WTC11 (cell line): ENCODE results near the gene SPEN.

Experiments
- CREB1 ChIP-seq: sonication (generic); formaldehyde crosslinking; IDR thresholded peaks from 2 replicates; pipeline ENCODE4 v1.8.0; 2023; ENCODE audit warnings: mild to moderate bottlenecking, missing genetic modification reagents
- CTCF ChIP-seq: fragments of 200-600 bp; IDR thresholded peaks from 2 replicates; pipeline ENCODE4 v1.8.0; 2022; ENCODE audit warnings: antibody characterized with exemption
- ELF4 ChIP-seq: sonication (generic); formaldehyde crosslinking; IDR thresholded peaks from 2 replicates; pipeline ENCODE4 v1.8.1; 2022; ENCODE audit warnings: low read depth, mild to moderate bottlenecking, moderate library complexity, missing genetic modification reagents
- GTF2I ChIP-seq: fragments of 250-450 bp; sonication (Bioruptor Pico); conservative IDR thresholded peaks from 2 replicates; pipeline ENCODE4 v1.4.0; 2021; ENCODE audit warnings: mild to moderate bottlenecking
- IRF2 ChIP-seq: sonication (generic); formaldehyde crosslinking; IDR thresholded peaks from 2 replicates; pipeline ENCODE4 v1.8.0; 2022; ENCODE audit warnings: low read depth, missing genetic modification reagents, borderline replicate concordance
- NR1H2 ChIP-seq: sonication (generic); formaldehyde crosslinking; IDR thresholded peaks from 2 replicates; pipeline ENCODE4 v1.9.0; 2021; ENCODE audit warnings: mild to moderate bottlenecking, moderate library complexity, missing genetic modification reagents
- RORB ChIP-seq: fragments of 250-450 bp; sonication (Bioruptor Pico); IDR thresholded peaks from 2 replicates; pipeline ENCODE4 v1.9.0; 2021; ENCODE audit warnings: mild to moderate bottlenecking
- TEAD4 ChIP-seq: sonication (generic); formaldehyde crosslinking; IDR thresholded peaks from 2 replicates; pipeline ENCODE4 v1.8.0; 2022; ENCODE audit warnings: mild to moderate bottlenecking, missing genetic modification reagents
- ZNF317 ChIP-seq: sonication (generic); formaldehyde crosslinking; IDR thresholded peaks from 2 replicates; pipeline ENCODE4 v1.8.1; 2023; ENCODE audit warnings: low read depth, mild to moderate bottlenecking, moderate library complexity, missing genetic modification reagents, borderline replicate concordance
- TF ChIP-seq, protein P1 (sequence below): sonication (generic); formaldehyde crosslinking; conservative IDR thresholded peaks from 2 replicates; pipeline ENCODE4 v1.8.1; 2022; ENCODE audit warnings: mild to moderate bottlenecking, missing genetic modification reagents
- TF ChIP-seq, protein P2 (sequence below): fragments of 250-450 bp; sonication (Bioruptor Pico); IDR thresholded peaks from 2 replicates; pipeline ENCODE4 v2.1.2; 2022; ENCODE audit warnings: mild to moderate bottlenecking, moderate library complexity
- TF ChIP-seq, protein P3 (sequence below): sonication (generic); formaldehyde crosslinking; IDR thresholded peaks from 2 replicates; pipeline ENCODE4 v1.8.1; 2022; ENCODE audit warnings: low read depth, mild to moderate bottlenecking, moderate library complexity, missing genetic modification reagents, borderline replicate concordance
- TF ChIP-seq, protein P4 (sequence below): sonication (generic); formaldehyde crosslinking; IDR thresholded peaks from 2 replicates; pipeline ENCODE4 v1.8.0; 2022; ENCODE audit warnings: mild to moderate bottlenecking, missing genetic modification reagents

DNA sequence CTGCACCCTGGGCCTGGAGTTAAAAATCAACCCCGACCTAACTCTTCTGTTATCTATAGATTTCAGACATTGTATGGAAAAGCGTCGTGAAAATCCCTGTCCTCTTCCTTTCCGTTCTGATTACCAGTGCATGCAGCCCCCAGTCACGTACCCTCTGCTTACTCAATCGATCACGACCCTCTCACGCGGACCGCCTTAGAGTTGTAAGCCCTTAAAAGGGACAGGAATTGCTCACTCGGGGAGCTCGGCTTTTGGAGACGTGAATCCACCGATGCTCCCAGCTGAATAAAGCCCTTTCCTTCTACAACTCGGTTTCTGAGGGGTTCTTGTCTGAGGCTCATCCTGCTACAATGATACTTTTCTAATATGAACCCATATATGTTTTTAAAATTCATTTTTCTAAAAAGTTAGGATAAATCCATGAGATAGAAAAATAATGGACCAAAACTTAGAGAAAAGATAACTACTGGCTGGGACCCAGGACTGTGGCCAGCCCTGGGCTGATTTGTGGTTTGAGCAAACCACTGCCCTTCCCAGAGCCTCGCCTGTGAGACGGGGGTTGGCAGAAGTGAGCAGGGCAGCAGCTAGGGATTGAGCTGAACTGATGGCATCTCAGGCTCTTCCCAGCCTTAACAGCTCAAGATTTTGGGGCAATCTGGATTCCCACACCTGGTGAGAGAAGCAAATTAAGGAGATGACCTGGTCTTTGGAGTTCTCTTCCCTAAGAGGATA lies 45.1 kb upstream of the SPEN start:
- TF ChIP-seq, protein P1, sequence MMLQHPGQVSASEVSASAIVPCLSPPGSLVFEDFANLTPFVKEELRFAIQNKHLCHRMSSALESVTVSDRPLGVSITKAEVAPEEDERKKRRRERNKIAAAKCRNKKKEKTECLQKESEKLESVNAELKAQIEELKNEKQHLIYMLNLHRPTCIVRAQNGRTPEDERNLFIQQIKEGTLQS (CRISPR knock-in tag), result no peak
- no peak for TF ChIP-seq CTCF
- TF ChIP-seq CREB1, result no peak
- no peak for TF ChIP-seq ELF4
- no peak for TF ChIP-seq GTF2I (CRISPR knock-in tag)
- TF ChIP-seq, protein P2, sequence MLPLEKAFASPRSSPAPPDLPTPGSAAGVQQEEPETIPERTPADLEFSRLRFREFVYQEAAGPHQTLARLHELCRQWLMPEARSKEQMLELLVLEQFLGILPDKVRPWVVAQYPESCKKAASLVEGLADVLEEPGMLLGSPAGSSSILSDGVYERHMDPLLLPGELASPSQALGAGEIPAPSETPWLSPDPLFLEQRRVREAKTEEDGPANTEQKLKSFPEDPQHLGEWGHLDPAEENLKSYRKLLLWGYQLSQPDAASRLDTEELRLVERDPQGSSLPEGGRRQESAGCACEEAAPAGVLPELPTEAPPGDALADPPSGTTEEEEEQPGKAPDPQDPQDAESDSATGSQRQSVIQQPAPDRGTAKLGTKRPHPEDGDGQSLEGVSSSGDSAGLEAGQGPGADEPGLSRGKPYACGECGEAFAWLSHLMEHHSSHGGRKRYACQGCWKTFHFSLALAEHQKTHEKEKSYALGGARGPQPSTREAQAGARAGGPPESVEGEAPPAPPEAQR (CRISPR knock-in tag), result no peak
- TF ChIP-seq RORB (CRISPR knock-in tag), result no peak
- TF ChIP-seq, protein P3, sequence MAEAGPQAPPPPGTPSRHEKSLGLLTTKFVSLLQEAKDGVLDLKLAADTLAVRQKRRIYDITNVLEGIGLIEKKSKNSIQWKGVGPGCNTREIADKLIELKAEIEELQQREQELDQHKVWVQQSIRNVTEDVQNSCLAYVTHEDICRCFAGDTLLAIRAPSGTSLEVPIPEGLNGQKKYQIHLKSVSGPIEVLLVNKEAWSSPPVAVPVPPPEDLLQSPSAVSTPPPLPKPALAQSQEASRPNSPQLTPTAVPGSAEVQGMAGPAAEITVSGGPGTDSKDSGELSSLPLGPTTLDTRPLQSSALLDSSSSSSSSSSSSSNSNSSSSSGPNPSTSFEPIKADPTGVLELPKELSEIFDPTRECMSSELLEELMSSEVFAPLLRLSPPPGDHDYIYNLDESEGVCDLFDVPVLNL (CRISPR knock-in tag), result no peak
- TF ChIP-seq TEAD4 (CRISPR knock-in tag), result no peak
- TF ChIP-seq ZNF317, result no peak
- TF ChIP-seq, protein P4, sequence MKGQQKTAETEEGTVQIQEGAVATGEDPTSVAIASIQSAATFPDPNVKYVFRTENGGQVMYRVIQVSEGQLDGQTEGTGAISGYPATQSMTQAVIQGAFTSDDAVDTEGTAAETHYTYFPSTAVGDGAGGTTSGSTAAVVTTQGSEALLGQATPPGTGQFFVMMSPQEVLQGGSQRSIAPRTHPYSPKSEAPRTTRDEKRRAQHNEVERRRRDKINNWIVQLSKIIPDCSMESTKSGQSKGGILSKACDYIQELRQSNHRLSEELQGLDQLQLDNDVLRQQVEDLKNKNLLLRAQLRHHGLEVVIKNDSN (CRISPR knock-in tag), result no peak
- TF ChIP-seq IRF2, result no peak
- no peak for TF ChIP-seq NR1H2
